Sigmoid colon (tissue), 4 donors: Measurements from ENCODE around the gene ARSG.

Source experiments
- CTCF ChIP-seq, 4 experiments: fragments of 450-650 bp in 3 of 4; fragments of 200-600 bp in 1 of 4; IDR thresholded peaks; one replicate each; pipeline ENCODE4 v1.5.1; 2016 to 2019; ENCODE audit warnings: antibody characterized with exemption in 4 of 4, mild to moderate bottlenecking in 3 of 4, moderate library complexity in 2 of 4
- POLR2A ChIP-seq, 2 donors: fragments of 450-650 bp; IDR thresholded peaks; one replicate each; pipeline ENCODE4 v1.6.1; 2016; ENCODE audit warnings: antibody characterized with exemption in 2 of 2, mild to moderate bottlenecking in 2 of 2, moderate library complexity in 2 of 2
- POLR2AphosphoS5 ChIP-seq, 4 donors: sonication (generic); formaldehyde crosslinking; IDR thresholded peaks; one replicate each; pipeline ENCODE4 v1.6.1; 2017; ENCODE audit warnings: antibody characterized with exemption in 4 of 4

- TF ChIP-seq POLR2AphosphoS5 (IDR thresholded peaks at IDR 0.05) (no peak), CTCF (IDR thresholded peaks at IDR 0.05) (no peak), POLR2A (IDR thresholded peaks at IDR 0.05) (no peak)
These were observed 7.3 kb downstream of the ARSG start for GRCh38 chr17:68298601-68299000.
